NT2/D1 (cell line): ENCODE results near the gene RBP3.

ENCODE experiments used
- SUZ12 ChIP-seq: IDR thresholded peaks from 2 replicates; pipeline ENCODE4 v1.6.1; 2011; ENCODE audit not compliant: insufficient read length, insufficient read depth; ENCODE audit errors: extremely low read depth
- YY1 ChIP-seq: IDR thresholded peaks from 2 replicates; pipeline ENCODE4 v1.6.1; 2011; ENCODE audit not compliant: insufficient read length, insufficient read depth
- ZNF274 ChIP-seq: IDR thresholded peaks from 2 replicates; pipeline ENCODE4 v1.6.1; 2011; ENCODE audit warnings: mild to moderate bottlenecking, low read depth, low read length

DNA sequence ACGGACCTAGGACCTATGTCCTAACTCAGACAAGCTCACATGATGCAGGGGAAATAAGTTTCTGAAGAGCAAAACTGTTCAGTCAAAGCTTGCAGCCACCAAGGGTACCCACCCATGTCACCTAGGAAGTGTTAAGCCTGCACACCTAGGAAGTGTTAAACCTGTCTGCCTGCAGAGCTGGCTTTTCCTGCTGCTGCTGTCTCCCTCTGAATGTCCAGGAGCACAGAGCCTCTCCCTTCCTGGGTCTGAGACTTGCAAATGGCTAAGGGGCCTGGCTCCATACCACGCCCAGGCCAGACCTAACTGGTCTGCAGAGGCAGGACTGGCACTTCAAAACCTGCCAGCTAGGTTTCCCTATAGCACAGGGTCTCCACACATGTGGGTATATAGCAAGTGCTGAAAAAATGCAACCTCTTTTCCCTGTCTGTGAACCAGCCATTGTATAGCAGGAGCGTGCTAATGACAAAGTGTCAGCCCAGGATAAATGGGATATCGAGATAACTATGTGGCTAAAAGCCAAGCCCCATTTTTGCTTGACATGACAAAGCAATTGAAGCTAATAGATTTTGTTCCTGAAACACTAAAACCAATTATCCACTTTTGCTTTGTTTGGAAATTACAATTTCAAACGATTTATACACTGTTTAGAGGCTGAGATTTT, 24.4 kb upstream of the RBP3 start:
- TF ChIP-seq ZNF274 (no peak), YY1 (no peak), SUZ12 (no peak)
